Nucleus accumbens (tissue), 56 donors: Measurements from ENCODE around the gene PER1.

Experiments used
- DNase-seq, 56 donors: peaks; one replicate each; lab custom pipeline; 2025; lab: John Stamatoyannopoulos, UW

PER1 gene

GRCh38 chr17:8143581-8144400 lies 8.4 kb downstream of the PER1 start:
- no peak for DNase-seq

DNA sequence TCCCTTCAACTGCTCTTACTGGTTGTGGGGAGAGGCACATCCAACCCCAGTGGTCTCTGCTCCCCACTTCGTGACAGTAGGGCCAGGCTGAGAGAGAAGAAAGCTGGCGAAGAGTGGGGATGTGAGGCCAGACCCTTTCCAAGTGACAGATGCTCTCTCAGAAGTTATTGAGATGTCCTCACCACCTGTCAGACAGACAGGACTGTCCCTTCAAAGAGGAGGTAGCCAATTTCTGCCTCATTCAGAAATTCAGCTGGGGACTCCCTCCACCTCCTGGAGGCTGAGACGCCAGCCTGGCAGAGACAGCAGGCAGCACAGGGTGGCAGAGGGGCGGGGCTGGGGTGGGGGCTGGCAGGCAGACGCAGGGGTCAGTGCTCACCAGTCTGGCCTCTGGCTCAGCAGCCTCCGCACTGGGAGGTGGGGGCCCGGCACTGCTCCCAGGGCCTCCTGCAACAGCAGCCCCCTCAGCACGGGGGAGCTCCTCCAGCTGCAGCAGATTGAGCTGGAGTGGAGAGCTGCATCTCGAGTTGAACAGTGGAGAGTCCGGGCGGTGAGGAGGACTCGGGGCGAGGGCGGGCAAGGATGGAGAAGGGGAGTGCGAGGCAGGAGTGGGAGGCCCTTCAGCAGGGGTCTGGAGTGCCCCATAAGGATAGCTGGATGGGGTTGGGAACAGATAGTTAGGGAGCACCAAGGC lies 9.2 kb downstream of the PER1 start:
- DNase-seq: no peak

DNA sequence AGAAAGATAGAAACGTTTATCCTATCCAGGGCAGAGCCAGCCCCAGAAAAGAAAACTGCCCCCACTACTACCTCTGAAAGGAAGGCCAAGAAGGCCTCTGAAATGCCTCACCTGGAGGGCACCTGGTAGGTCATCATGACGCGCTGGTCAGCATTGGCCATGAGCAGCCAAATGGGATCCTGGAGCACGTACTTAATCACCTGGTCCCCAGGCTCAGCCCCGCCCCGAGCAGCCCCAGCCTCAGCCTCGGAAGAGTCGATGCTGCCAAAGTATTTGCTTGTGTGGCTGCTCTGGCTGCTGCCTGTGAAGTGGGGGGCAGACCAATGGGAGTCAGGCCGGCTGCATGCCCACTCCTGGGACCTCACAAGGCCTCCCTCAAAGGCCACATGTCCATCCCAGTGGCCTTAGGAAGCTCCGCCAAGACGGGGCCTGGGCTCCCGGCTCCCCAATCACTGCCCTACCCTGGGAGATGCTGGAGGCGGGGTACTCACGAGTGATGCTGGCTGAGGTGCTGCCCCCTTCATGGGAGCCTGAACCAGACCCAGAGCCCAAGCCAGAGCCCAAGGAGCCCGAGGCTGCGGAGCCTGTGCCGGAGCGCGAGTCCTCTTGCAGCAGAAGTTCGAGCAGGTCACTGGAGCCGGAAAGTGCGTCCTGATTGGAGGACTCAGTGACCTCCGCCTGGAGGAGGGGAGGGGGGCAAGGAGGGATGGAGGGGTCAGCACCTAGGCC lies 9.9 kb downstream of the PER1 start:
- no peak for DNase-seq

DNA sequence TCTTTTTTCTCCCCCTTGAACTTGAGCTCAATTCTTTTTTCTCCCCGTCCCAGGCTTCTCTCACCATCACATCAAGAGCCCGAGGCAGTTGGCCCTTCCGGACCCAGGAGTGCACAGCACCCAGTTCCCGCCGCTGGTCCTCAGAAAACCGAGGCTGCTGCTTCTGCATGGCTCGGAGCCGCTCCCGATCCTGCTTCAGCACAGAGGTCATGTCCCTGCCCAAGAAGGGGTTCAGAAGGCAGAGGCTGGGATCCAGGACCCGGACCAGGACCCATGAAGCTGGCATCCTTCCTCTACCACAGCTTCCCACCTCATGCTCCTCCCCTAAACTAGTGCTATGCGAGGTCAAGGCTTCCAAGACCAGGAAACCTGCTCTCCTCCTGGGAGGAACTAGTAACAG lies 10.5 kb downstream of the PER1 start:
- DNase-seq: no peak

GRCh38 chr17:8141045-8141444 lies 11.2 kb downstream of the PER1 start:
- DNase-seq: no peak

- DNase-seq: no peak
These were observed 11.9 kb downstream of the PER1 start for GRCh38 chr17:8140065-8141029.

DNA sequence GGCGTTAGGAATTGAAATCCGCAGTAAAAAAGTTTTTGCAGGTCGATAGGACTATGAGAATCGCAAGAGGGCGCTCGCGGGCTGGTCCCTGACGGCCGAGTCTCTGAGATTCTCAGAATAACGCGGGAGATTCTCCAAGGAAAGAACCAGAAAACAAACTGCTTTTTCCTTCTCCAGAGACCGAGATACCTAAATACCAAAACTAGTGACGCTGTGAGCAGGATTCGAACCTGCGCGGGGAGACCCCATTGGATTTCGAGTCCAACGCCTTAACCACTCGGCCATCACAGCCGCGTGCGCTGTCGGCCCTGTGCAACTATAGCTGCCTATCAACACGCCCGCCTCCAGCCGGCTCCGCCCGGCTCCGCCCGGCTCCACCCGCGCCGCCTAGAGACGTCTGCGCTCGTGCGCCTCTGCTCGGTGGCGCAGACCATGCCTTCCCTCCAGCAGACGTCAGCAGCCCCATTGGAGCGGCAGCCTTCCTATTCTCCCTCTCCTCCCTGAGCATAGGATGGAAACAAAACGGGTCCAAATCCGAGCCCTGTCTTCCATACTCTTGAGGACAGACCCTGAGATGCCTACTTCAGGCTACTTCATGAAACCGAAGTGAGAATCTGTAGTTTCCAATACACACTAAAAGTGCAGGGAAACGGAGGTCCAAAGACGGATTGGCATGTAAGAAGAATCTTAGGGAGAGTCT lies 13.4 kb downstream of the PER1 start:
- peak in 55 of 56 donors; percentile 55 to 98 (median 89) for DNase-seq

GRCh38 chr17:8138374-8138671 lies 13.9 kb downstream of the PER1 start:
- no peak for DNase-seq

- no peak for DNase-seq
These were observed 14.4 kb downstream of the PER1 start for GRCh38 chr17:8137645-8138373.

DNA sequence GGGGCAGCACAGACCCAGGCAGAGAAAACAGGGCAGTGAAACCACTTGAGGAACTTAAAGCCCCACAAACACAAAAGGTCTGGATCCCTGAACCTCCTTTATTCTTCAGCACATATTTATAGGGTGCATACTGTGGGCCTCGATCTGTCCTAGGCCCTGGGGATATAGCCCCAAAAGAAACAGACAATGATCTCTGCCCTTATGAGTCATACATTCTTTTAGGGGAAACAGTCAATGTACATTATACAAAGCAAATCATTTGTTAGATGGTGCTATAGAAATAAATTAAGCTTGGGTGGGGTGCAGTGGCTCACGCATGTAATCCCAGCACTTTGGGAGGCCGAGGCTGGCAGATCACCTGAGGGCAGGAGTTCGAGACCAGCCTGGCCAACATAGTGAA lies 18.3 kb downstream of the PER1 start:
- DNase-seq: no peak

DNA sequence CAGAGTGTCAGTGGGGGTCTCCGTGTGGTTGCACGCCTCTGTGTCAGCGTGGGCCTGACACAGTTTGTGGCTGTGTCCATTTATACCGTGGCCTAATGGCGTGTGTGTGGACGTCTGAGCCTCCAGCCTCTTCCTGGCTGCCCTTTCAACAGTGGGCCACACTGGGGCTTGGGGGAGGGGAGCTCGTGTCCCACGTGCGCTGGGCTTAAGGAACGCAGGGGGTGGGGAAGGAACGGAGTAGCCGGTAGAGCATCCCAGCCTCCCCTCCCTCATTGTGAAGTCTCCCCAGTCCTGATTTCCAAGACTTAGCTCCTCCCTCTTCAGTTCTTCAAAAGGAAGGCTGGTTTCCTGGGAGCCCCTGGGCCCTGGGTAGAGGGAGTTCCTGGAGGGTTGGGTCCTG lies 18.8 kb downstream of the PER1 start:
- no peak for DNase-seq

DNA sequence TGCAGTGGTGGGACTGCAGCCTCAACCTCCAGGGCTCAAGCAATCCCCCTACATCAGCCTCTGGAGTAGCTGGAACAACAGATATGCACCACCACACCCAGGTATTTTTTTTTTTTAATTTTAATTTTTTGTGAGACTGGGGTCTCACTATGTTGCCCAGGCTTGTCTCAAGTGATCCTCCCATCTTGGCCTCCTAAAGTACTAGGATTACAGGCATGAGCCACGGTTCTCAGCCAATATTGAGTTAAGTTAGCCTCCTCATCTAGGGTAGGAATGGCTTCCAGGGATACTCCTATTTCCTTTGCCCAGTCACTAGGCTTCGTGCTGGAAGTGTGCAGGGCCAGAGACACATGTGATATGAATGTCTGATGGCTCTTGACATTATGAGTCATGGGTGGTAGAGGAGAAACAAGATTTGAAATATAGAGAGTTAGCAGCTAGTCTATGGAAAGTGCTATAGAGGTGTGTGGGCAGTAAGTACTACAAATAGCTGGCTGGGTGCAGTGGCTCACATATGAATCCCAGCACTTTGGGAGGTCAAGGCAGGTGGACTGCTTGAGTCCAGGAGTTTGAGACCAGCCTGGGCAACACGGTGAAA lies 20.3 kb downstream of the PER1 start:
- no peak for DNase-seq

GRCh38 chr17:8128125-8128784 lies 23.9 kb downstream of the PER1 start:
- no peak for DNase-seq

DNA sequence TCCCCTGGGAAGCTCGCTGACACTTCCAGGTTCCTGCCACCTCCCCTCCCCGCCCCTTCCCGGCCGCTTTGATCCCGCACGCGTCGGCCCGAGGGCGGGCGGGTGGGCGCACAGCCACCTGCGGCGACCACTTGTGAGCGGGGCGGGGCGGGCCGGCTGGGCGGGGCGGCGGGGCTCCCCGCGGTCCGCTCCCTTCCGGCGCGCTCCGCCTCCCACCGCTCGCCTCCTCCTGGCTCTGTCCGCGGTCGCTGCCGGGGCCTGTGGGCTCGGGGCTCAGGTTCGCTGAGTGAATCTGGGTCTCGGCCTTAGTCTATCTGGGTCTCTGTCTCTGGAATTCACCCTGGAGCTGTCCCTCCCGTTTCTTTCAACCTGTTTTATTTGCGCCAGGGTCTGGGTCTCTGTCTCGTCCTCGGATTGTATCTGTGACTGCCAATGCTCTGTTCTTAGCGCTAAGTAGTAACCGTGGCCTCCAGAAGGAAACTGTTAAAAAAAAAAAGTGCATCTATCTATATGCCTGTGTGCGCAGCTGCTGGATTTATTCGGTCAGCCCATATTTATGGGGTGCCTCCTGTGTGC lies 25.6 kb downstream of the PER1 start:
- DNase-seq: peak in 14 of 56 donors; percentile 13 to 60 (median 46)

DNA sequence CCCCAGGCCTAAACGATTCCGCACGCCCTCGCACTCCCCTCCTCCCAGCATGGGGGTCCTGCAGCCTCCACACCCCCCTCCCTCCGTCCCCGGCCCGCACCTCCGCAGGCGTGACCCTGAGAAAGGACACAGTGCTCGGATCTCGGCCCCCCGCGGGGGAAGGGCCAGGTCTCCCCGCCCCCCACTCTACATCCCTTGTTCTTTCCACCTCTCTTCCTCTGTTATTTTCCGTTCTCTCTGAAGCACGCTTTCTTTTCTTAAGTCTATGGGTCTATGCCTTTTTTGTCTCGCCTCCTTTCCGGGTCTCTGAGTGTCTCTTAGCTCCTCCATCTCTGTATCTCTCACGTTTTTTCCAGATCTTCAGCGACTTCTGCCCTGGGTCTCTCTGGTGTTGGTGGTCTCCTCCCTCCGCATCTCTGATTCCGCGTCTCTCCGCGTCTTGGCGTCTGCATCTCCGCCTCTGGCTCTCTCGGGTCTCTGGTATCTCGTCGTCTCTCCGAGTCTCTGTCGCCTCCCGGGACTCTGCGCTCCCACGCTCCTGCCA lies 26.2 kb downstream of the PER1 start:
- DNase-seq: peak in 3 of 56 donors; percentile 13 to 46 (median 40)

GRCh38 chr17:8125154-8125946 lies 26.9 kb downstream of the PER1 start:
- DNase-seq: peak in 53 of 56 donors; percentile 22 to 93 (median 73)
